Calu3 (cell line): ENCODE measurements around the gene PRODH2. TPM values are rescaled to one million over a fixed set of nuclear protein-coding genes. Genes with fewer than 3 reads are reported as not detected.

Experiments
- BruUV-seq: library from RNA; stranded (reverse); fragments of 400-500 nt; replicated peaks from 2 replicates; lab custom pipeline; 2021; lab: Mats Ljungman, UMichigan
- CTCF ChIA-PET: fragments of 300-600 bp; sonication (Branson Sonifier 250); formaldehyde crosslinking; loops from one replicate; lab custom pipeline; 2022; ENCODE audit warnings: antibody characterized with exemption; lab: Charles Lee
- DNase-seq: peaks from one replicate; pipeline ENCODE4 v3.0.0; 2022
- H3K27ac Mint-ChIP-seq: one replicate; pipeline ENCODE4 v1.8.0; 2022; ENCODE audit warnings: mixed read lengths; ENCODE audit not compliant: unreplicated experiment
- H3K27me3 Mint-ChIP-seq: one replicate; pipeline ENCODE4 v1.8.0; 2022; ENCODE audit warnings: mixed read lengths; ENCODE audit not compliant: unreplicated experiment
- H3K36me3 Mint-ChIP-seq: one replicate; pipeline ENCODE4 v1.8.0; 2022; ENCODE audit warnings: mild to moderate bottlenecking, moderate library complexity, mixed read lengths; ENCODE audit not compliant: insufficient read depth, unreplicated experiment
- H3K4me1 Mint-ChIP-seq: one replicate; pipeline ENCODE4 v1.8.0; 2022; ENCODE audit warnings: mild to moderate bottlenecking, low read depth, mixed read lengths; ENCODE audit not compliant: unreplicated experiment
- H3K4me3 Mint-ChIP-seq: one replicate; pipeline ENCODE4 v1.8.0; 2022; ENCODE audit warnings: mild to moderate bottlenecking, low read depth, moderate library complexity, mixed read lengths; ENCODE audit not compliant: unreplicated experiment
- H3K9me3 Mint-ChIP-seq: one replicate; pipeline ENCODE4 v1.8.0; 2022; ENCODE audit warnings: low read depth, mixed read lengths; ENCODE audit not compliant: unreplicated experiment
- CTCF ChIP-seq: fragments of 200-600 bp; IDR thresholded peaks from one replicate; pipeline ENCODE4 v1.8.0; 2022; ENCODE audit warnings: antibody characterized with exemption; ENCODE audit not compliant: unreplicated experiment
- intact Hi-C: fragments of 100-400 bp; cut with micrococcal nuclease; formaldehyde crosslinking; loops from one replicate; pipeline ENCODE4 v1.10.0; 2022; ENCODE audit not compliant: unreplicated experiment
- total RNA-seq: library from RNA; stranded (reverse); gene quantifications from 2 replicates; pipeline ENCODE4 v1.2.3, GENCODE V29; 2022

The PRODH2 gene
- total RNA-seq, 1 experiment from 2014 or later, result not detected

GRCh38 chr19:35756377-35757230, 56.0 kb downstream of the PRODH2 start, which contains the start of gene HSPB6:
TSS of gene HSPB6 (minus strand) at chr19:35757029. CDS start at chr19:35757008, 21 bp downstream.
- no peak for DNase-seq
- Mint-ChIP-seq H3K27me3 (no peaks in the 10 kb centered on the region), H3K4me3 (peak within 1 kb of the TSS; percentile 99), H3K27ac (peak within 1 kb of the TSS; percentile 100), H3K4me1 (peaks cover 11% of the 10 kb centered on the region), H3K36me3 (peaks cover 65% of the 10 kb centered on the region), H3K9me3 (no peaks in the 10 kb centered on the region)
- no TSS peak for BruUV-seq
- intact Hi-C loops, result no loop called here
- TF ChIP-seq CTCF, result no peak
- CTCF ChIA-PET, result no interaction called here

GRCh38 chr19:35755550-35756376, 56.9 kb downstream of the PRODH2 start:
- peaks cover 11% of the 10 kb centered on the region for H3K4me1 Mint-ChIP-seq
- no peaks in the 10 kb centered on the region for H3K27me3 Mint-ChIP-seq
- peak overlapping the region; percentile 5 for H3K27ac Mint-ChIP-seq
- DNase-seq, result no peak
- intact Hi-C loops, result no loop called here
- no peaks in the 10 kb centered on the region for H3K9me3 Mint-ChIP-seq
- no TSS peak for BruUV-seq
- CTCF ChIA-PET, result no interaction called here
- no peak overlapping the region for H3K4me3 Mint-ChIP-seq
- peaks cover 61% of the 10 kb centered on the region for H3K36me3 Mint-ChIP-seq
- no peak for TF ChIP-seq CTCF

- H3K4me1 Mint-ChIP-seq, result peaks cover 13% of the 10 kb centered on the region
- no peak for TF ChIP-seq CTCF
- DNase-seq, result no peak
- CTCF ChIA-PET, result no interaction called here
- H3K27me3 Mint-ChIP-seq, result no peaks in the 10 kb centered on the region
- intact Hi-C loops, result no loop called here
- no peak overlapping the region for H3K4me3 Mint-ChIP-seq
- no TSS peak for BruUV-seq
- H3K36me3 Mint-ChIP-seq, result peaks cover 60% of the 10 kb centered on the region
- no peak overlapping the region for H3K27ac Mint-ChIP-seq
- H3K9me3 Mint-ChIP-seq, result no peaks in the 10 kb centered on the region
Observed at GRCh38 chr19:35755131-35755549, 57.5 kb downstream of the PRODH2 start.

GRCh38 chr19:35754370-35755130, 58.1 kb downstream of the PRODH2 start:
- no peak for DNase-seq
- no peak overlapping the region for H3K27ac Mint-ChIP-seq
- CTCF ChIA-PET, result interaction anchor here (0.6 kb wide), 1 partner anchor 65 kb away, joined by 7 read pairs; no protein-coding TSS in a partner anchor
- no peak for TF ChIP-seq CTCF
- no TSS peak for BruUV-seq
- intact Hi-C loops, result no loop called here
- peaks cover 15% of the 10 kb centered on the region for H3K4me1 Mint-ChIP-seq
- no peaks in the 10 kb centered on the region for H3K27me3 Mint-ChIP-seq
- H3K9me3 Mint-ChIP-seq, result no peaks in the 10 kb centered on the region
- no peak overlapping the region for H3K4me3 Mint-ChIP-seq
- H3K36me3 Mint-ChIP-seq, result peaks cover 60% of the 10 kb centered on the region
